Astrocyte (in vitro differentiated cells and primary cell): ENCODE results near the gene SPPL3.

Experiments
- CTCF ChIP-seq: IDR thresholded peaks from 2 replicates; pipeline ENCODE4 v1.5.1; 2011; ENCODE audit warnings: low read depth, mild to moderate bottlenecking, inconsistent platforms, low read length, moderate library complexity; ENCODE audit not compliant: insufficient read depth
- EZH2 ChIP-seq: IDR thresholded peaks from 2 replicates; pipeline ENCODE4 v1.6.1; 2012; ENCODE audit warnings: mild to moderate bottlenecking, low read length, inconsistent platforms; ENCODE audit not compliant: insufficient read depth

GRCh38 chr12:120725151-120725658, 179.0 kb downstream of the SPPL3 start:
- TF ChIP-seq CTCF (no peak), EZH2 (no peak)
